Measurements from ENCODE around the gene ADGRL2.

DNA sequence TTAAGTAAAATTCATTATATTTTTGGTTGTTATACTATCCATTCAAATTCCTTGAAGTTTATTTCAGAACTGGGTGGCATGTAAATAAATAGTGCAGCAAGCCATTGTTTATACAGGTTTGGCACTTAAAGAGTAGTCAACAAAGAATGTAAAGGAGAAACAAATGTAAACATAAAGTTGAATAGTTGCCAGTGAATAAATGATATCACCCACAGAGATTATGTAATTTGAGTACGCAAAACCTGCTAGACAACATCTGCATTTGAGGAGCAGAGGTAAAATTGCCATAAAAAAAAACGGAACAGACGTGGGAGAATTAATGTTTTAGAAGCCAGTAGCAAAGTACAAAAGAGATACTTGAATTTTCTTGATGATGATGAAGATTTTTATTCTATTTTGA, 111.6 kb downstream of the ADGRL2 start:
- TF ChIP-seq POLR2A (IDR thresholded peaks at IDR 0.05) = no peak
- TF ChIP-seq, protein P1, sequence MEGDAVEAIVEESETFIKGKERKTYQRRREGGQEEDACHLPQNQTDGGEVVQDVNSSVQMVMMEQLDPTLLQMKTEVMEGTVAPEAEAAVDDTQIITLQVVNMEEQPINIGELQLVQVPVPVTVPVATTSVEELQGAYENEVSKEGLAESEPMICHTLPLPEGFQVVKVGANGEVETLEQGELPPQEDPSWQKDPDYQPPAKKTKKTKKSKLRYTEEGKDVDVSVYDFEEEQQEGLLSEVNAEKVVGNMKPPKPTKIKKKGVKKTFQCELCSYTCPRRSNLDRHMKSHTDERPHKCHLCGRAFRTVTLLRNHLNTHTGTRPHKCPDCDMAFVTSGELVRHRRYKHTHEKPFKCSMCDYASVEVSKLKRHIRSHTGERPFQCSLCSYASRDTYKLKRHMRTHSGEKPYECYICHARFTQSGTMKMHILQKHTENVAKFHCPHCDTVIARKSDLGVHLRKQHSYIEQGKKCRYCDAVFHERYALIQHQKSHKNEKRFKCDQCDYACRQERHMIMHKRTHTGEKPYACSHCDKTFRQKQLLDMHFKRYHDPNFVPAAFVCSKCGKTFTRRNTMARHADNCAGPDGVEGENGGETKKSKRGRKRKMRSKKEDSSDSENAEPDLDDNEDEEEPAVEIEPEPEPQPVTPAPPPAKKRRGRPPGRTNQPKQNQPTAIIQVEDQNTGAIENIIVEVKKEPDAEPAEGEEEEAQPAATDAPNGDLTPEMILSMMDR (IDR thresholded peaks at IDR 0.05) = no peak
